HG03103 (cell line): Measurements from ENCODE around the gene ROGDI.

Experiments
- ATAC-seq: cut with Tn5 transposase; IDR thresholded peaks from one replicate; pipeline ENCODE4 v1.9.1; 2021; ENCODE audit warnings: low read depth; ENCODE audit not compliant: unreplicated experiment

Gene ROGDI

DNA sequence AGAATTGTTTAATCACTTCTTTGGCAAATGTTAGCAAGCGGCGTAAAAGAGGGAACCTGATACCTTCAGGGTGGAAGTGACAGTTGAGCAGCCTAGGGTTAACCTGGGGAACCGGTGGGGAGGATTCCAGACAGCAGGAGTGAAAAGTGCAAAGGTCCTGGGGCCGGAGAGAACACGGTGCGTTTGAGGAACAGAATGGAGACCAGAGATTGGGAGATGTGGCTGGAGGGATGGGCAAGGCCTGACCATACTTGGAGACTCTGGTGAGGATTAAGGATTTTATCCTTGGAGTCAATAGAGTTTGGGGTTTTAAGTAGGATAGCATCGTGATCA is 33.2 kb downstream of the ROGDI start:
- ATAC-seq: no peak

DNA sequence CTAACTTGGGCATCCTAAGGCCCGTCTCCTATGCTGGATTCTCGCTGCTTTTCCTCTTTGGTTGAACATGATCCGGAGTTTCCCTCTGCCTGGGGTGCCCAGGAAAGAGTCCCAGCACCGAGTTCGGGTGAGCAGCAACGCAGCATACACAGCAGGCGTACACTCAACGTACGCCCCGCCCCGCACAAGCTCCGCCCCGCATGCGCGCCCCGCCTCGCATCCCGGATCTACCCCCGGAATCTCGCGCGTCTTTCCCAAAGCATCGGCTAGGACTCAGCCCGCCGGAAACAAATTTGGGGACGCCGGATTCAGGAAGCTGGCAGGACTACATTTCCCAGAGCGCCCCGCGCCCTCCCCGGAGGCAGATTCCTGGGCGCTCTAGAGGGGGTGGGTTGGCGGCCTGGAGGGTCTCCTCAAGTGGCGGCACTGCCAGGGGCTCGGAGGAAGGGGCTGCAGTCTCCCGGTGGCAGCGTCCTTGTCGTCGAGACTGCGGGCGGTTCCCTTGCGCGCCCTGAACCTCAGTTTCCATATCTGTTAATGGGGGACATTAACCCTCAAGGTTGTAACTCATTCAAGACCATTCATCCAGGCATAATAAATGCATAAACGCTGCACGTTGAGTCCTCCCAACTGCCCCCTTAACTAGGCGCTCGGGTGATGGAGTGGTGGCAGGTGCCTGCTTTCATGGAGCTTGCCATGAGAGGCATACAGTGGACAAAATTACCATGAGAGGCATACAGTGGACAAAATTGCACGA is 33.7 kb downstream of the ROGDI start:
- peak; percentile 66 for ATAC-seq

DNA sequence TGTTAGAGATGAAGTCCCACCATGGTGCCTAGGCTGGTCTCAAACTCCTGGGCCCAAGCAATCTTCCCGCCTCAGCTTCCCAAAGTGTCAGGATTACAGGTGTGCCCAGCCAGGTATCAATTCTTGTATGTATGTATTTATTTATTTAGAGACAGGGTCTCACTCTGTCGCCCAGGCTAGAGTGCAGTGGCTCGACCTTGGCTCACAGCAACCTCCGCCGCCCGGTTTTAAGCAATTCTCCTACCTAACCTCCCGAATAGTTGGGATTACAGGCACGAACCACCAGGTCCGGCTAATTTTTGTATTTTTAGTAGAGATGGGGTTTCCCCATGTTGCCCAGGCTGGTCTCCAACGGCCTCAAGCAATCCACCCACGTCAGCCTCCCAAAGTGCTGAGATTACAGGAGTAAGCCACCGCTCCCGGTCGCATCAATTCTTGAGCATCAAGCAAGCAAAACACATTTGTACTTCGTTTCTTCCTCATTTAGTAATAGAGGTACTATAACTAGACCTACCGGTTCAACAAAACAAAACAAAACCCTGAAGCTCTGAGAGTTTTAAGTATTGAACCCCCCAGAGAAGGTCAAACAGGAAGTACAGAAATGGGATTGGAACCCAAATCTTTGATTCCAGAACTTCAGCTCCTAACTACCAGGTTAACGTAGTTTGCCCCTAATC is 34.4 kb downstream of the ROGDI start:
- ATAC-seq: no peak

DNA sequence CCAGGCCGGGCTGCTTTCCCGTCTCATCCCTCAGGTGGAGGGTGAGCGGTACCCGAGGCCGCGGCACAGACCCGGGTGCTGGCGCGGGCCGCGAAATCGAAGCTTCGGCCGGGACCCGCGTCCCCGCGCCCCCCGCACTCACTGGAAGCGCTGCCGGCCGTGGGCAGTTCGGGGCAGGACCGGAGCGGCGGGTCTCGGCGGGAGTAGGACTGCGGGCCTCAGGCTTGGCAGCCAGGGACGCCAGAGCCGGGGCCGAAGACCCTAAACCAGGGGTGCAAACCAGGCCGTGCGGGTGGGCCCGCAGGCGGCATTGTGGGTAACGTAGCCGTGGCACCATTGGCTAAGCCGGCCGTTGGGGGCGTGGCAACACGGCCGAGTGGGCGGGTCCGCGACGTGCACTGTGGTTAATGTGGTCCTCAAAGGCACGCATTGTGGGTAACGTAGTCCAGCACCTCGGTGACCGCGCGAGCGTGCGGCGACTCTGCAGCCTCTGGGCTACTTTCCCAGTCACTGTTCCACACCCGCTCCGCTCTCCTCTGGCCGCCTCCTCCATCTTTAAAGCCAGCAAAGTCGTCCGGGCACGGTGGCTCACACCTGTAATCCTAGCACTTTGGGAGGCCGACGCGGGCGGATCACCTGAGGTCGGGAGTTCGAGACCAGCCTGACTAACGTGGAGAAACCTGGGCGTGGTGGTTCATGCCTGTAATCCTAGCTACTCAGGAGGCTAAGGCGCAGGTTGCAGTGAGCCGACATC is 35.4 kb downstream of the ROGDI start, which contains the start of gene ZNF500:
TSS of gene ZNF500 (minus strand) at position 288 of the 754 bp plus-strand sequence. CDS start 1,184 bp downstream, outside the sequence.
- ATAC-seq: peak; percentile 77

DNA sequence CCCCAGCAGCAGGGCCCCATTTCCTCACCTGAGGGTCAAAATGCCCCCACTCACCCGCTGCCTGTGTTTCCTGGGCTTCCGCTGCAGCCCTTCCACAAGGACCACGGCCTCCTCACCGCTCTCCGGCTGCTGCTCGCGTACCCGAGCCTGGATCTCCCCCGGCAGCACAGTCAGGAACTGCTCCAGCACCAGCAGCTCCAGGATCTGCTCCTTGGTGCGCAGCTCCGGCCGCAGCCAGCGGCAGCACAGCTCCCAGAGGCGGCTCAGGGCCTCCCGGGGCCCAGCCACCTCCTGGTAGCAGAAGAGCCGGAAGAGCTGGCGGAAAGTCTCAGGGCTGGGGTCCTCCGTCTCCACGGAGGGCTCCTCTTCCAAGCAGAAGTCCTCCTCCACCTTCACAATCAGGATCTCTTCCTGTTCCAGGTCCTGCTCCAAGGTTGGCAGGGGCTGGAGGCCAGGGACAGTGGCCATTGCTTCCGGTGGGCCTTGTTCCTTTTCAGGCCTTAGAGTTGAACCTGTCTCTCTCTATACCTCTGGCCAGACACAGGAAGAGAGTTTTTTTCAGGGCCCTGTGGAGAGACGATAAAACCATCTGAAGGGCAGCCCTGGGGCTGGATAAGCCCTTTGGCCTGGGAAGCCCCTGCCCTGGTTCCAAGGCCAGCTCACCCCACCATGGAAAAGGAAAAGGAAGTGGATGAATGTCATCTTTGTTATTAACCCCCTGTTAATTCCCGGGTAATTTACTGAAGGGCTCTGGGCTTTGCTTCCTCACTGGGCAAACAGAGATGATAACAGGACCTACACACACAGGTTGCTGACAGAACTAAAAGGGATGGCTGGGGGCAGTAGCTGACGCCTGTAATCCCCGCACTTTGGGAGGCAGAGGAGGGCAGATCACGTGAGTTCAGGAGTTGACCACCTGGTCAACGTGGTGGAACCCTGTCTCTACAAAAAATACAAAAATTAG is 36.6 kb downstream of the ROGDI start:
- no peak for ATAC-seq

DNA sequence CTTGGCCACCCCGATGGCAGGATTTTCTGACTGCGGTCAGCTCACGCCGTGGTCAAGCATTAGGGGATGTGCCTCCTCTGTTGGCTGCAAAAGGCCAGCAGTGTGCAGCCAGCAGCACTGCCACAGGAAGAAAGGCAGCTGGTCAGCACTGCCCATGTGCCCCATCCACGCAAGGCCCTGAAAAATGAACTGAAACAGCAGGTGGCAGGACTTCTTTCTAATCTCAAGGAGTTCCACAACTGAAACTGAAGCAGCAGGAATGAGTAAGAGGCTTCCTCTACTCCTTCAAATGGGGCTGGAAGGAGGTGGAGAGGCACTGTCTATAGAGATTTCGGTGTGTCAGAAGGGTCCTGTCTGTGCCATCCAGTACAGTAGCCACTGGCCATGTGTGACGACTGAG is 38.6 kb downstream of the ROGDI start:
- ATAC-seq: no peak

DNA sequence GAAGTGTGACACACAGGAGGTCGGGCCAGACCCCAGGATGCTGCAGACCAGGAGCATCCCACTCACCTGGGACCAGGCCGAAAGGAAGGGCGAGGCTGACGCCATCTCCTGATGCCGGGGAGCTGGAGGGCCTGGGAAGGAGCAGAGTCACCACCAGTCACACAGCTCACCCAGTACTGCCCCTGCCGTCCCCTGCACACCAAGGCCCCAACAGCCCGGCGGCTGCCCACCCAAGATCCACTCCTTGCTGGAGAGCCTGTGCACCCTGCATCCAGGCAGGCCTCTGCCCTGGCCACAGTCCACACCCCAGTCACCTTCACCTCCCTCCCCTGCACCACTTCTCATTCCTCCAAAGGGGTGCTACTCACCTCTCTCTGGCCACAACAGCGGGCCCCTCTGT is 40.2 kb downstream of the ROGDI start:
- no peak for ATAC-seq

DNA sequence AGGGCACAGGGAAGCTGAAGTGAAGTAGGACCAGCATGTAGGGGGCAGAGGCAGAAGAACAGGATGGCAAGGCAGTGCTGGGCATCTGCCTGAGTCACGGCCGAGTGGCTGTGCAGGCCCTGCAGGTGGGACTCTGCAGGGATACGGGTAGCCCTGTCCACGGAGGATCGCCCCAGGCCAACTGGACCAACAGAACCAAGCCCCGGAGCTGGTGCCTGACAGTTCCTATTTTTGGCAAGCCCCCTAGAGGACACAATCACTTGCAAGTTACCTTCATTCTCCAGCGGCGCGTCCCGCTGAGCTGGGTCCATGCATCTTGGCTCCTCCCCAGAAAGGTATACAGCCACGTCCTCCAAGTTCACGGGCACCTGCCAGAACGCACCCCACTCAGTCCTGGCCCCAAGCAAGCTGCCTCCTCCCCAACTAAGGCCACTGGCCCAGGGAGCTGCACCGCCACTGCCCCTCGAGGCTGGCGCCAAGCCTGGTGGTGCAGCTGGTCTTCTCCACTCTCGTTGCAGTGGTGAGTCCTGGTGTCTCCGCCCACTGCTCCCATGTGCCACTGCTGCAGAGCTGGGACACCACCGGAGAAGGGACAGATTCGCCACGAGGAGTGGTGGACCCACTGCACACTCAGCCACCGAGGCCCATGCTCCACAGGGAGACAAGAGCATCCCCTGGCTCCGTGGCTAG is 42.1 kb downstream of the ROGDI start:
- ATAC-seq: no peak

DNA sequence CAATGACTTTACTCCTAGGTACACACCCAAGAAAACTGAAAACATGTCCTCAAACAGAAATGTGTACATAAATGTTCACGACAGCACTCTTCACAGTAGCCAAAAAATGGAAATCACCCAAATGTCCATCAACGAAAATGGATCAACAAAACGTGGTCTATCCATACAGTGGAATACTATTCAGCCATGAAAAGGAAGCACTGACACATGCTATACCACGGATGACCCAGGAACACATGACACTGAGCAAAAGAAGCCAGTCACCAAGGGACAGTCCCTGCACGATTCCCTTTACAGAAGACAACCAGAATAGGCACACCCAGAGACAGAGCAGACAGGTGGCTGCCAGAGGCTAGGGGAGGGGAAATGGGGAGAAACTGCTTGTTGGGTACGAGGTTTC is 46.7 kb downstream of the ROGDI start:
- no peak for ATAC-seq

DNA sequence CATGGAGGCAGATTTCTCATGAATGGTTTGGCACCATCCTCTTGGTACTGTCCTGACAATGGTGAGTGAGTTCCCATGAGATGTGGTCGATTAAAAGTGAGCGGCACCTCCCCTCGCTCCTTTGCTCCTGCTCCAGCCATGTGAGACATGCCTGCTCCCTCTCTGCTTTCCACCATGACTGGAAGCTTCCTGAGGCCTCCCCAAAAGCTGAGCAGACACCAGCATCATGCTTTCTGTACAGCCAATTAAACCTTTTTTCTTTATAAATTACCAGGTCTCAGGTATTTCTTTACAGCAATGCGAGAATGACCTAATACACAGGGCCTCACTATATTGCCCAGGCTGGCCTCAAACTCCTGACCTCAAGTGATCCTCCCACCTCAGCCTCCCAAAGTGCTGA is 47.6 kb downstream of the ROGDI start:
- no peak for ATAC-seq

DNA sequence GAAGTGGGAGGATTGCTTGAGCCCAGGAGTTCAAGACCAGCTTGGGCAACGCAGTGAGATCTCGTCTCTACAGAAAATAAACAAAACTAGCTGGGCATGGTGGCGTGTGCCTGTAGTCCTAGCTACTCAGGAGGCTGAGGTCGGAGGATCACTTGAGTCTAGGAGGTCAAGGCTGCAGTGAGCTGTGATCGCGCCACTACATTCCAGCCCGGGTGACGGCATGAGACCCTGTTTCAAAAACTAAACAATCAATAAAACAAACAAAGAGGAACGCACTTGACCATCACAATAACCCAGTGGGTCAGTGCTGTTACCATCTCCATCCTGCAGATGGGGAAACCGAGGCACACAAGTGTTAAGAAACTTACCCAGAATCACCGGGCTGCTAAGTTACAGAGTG is 49.2 kb downstream of the ROGDI start:
- ATAC-seq: no peak

DNA sequence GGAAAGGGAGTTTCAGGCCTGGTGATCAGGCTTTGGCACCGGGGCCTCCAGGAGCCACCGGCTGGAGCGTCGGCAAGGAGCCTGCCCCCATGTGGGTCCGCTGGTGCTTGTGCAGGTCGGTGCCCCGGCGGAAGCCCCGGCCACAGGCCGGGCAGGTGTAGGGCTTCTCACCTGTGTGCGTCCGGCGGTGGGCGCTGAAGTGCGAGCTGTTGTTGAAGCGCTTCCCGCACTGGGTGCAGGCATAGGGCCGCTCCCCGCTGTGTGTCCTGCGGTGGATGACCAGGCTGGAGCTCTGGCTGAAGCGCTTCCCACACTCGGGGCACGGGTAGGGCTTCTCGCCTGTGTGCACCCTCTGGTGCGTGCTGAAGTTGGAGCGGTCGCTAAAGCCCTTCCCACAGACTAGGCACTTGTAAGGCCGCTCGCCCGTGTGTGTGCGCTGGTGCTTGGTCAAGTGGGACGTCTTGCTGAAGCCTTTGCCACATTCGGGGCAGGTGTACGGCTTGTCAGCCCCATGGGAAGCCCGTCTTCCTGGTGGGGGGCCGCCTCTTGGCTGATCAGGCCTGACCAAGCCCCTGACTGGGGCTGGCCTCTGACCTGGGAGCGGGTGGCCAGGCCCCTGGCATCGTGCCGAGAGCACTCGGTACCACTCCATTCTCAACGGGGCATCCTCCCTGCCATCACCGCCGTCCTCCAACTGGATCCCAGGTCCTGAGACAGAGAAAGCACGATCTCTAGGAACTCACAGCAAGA is 49.9 kb downstream of the ROGDI start:
- ATAC-seq: no peak

DNA sequence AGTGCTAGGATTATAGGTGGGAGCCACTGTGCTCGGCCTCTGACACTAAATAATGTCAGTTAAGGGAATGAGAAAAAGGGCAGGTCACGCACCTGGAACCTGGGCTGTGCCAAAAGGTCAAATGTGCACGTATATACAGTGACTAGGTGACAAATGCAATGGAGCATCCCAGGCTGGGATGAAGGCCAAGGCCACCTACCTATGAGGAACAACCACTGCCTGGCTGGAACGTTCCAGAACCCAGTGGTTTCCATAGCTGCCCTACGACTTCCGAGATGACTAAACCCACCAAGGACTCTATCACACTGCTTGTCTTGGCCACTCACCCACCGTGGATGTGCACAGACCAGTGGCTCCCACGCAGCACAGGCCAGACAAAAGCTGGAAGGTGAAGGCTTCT is 51.5 kb downstream of the ROGDI start:
- ATAC-seq: no peak

DNA sequence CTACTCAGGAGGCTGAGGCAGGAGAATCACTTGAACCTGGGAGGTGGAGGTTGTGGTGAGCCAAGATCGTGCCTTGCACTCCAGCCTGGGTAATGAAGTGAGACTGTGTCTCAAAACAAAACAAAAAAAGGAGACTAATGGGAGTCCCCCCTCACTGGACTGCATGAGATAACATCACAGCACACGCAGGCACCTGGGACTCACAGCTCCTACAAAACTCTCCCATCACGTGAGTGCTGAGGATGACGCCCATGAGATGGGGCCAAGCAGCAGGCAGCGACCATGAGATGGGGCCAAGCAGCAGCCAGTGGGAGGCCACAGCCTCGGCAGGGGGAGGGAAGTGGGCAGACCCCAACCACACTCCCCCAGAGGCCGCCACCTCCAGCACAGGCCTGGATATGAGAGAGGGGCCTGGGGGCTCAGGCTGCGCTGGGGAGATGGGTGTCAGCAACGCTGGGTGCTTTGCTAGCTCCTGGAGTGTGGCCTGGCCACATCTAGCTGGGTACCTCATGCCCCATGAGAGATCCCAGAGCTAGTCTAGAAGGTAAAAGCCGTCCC is 52.7 kb downstream of the ROGDI start:
- no peak for ATAC-seq

DNA sequence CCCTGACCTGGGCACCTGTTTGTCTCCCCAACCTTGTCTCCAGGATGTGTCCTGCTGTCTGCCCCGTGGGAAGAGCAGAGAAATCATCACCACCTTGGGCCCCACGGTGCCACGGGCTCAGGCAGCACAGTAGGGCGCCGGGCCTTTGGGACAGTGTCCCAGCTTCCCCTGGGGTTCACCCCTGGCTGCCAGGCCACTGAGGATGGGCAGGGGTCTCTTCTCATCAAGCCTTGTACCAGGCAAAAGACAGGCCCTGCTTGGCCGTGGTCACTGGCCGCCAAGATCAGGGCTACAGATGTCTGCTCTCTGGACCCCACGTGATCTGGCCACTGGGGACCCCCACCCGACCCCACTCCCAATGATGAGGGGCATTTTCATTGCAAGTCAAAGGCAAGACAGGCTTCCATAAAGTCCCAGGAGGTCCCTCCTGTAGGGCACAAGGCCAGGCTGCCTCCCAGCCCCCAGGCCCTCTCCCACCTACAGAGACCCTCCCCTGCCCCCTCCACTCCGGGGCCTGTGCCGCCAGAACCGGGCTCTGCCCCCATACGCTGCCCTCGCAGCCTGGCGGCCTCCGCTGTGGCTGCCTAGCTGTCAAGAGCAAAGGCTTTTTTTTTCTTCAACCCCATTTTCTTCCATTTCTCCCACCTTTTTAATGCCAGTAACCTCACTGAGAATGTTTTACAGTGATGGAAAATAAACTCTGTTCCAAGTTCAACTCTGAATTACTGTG is 53.6 kb downstream of the ROGDI start:
- ATAC-seq: no peak

DNA sequence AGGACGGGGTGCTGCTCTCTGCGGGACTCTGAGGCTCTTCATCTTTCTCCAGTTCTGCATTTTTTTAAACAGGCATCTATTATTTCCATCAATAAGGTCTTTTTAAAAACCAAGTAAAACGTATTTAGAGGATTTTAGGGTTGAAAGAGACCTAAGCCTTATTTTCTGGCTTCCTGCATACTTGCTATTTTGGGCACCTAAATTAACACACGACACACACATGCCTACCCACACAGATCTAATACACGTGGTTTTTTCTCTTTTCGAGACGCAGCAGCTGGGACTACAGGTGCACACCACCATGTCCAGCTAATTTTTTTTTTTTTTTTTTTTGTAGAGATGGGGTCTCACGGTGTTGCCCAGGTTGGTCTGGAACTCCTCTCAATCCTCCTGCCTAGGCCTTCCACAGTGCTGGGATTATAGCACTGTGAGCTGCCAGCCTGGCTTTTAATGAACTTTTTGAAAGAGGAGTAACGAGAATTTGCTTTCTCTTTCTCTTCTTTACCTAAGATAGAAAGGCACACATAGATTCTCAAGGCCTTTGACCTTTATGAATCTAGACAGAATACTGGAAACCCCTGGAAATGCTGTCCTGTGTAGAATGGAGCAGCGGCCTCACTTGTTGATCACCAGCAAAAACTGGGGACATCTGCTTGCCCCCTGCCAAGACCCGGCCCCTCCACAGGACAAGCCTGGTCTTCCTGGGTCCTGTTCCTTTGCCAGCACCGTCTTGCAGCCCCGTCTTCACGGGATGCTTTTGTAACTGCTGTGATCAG is 54.3 kb downstream of the ROGDI start:
- no peak for ATAC-seq

DNA sequence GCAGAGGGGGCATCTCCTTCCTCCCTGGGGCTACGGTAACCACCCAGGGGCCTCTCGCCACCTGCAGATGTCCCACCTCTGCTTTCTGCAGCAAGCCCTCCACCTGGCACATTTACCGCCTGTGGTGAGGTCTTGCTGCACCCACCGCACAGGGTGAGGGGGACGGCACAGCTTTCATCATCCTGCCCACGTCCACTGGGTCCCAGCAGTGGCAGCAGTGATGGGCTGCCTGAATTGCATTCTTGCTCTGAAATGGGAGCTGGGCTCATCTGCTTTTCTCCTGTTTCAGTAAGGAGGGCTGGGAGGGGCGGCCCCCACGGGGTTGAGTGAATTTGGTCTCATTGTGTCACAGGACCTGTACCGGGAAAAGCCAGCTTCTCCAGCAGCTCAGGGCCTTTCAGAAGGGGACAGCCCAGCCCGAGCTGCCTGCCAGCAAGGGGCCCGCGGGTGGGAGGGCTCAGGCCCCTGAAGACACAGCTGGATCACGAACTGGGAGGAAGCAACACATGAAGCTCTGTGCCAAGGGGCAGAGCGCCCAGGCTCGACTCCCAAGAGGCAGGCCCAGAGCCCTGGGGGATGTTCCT is 55.4 kb downstream of the ROGDI start:
- no peak for ATAC-seq
